CD4-positive, alpha-beta T cell (primary cell): ENCODE measurements around the gene AUTS2. TPM values are rescaled to one million over a fixed set of nuclear protein-coding genes. Genes with fewer than 3 reads are reported as not detected.

ENCODE experiments used
- ATAC-seq: fragments of 200-7000 bp; cut with Tn5 transposase; one replicate; pipeline ENCODE4 v1.10.0; 2022; ENCODE audit warnings: mild to moderate bottlenecking; ENCODE audit not compliant: poor library complexity
- CTCF ChIA-PET: fragments of 350-600 bp; sonication (Branson Sonifier 250); formaldehyde crosslinking; loops from one replicate; lab custom pipeline; 2021; ENCODE audit warnings: antibody characterized with exemption, inconsistent platforms; lab: Charles Lee
- POLR2A ChIA-PET: fragments of 350-600 bp; sonication (Branson Sonifier 250); formaldehyde crosslinking; loops from one replicate; lab custom pipeline; 2021; ENCODE audit warnings: antibody characterized with exemption, inconsistent platforms; lab: Charles Lee
- DNase-seq, 14 experiments: peaks; one replicate each; pipeline ENCODE4 v3.0.0-alpha.2; 2013 to 2020; ENCODE audit warnings: mixed read lengths in 2 of 14
- H3K27ac ChIP-seq, 2 donors: one replicate each; pipeline versions ENCODE4 v1.5.1 to v1.7.0; 2013; ENCODE audit warnings: low read length in 2 of 2, low read depth in 1 of 2, mild to moderate bottlenecking in 1 of 2
- H3K27me3 ChIP-seq, 2 experiments: 1 replicate in 1 of 2; 2 replicates in 1 of 2; pipeline versions ENCODE4 v1.6.1 to v1.7.0; 2013; ENCODE audit warnings: low read length in 2 of 2, control low read depth in 1 of 2, mild to moderate bottlenecking in 1 of 2, moderate library complexity in 1 of 2; ENCODE audit not compliant: insufficient read depth in 2 of 2, control insufficient read depth in 1 of 2
- H3K36me3 ChIP-seq: one replicate; pipeline ENCODE4 v1.6.1; 2013; ENCODE audit warnings: low read length, control low read depth; ENCODE audit not compliant: insufficient read depth
- H3K4me1 ChIP-seq: one replicate; pipeline ENCODE4 v1.6.1; 2013; ENCODE audit warnings: low read length, control low read depth; ENCODE audit not compliant: insufficient read depth
- H3K4me3 ChIP-seq: one replicate; pipeline ENCODE4 v1.5.1; 2013; ENCODE audit warnings: mild to moderate bottlenecking, low read length, moderate library complexity
- H3K9me3 ChIP-seq, 2 experiments: 1 replicate in 1 of 2; 2 replicates in 1 of 2; pipeline versions ENCODE4 v1.6.1 to v1.7.0; 2013; ENCODE audit warnings: low read length in 2 of 2, mild to moderate bottlenecking in 2 of 2, control low read depth in 1 of 2, moderate library complexity in 1 of 2; ENCODE audit not compliant: control insufficient read depth in 1 of 2, insufficient read depth in 1 of 2
- H3K27ac Mint-ChIP-seq: one replicate; pipeline ENCODE4 v1.8.0; 2020; ENCODE audit warnings: mixed read lengths
- H3K27me3 Mint-ChIP-seq: one replicate; pipeline ENCODE4 v1.8.0; 2021; ENCODE audit warnings: mixed read lengths
- H3K36me3 Mint-ChIP-seq: one replicate; pipeline ENCODE4 v1.8.0; 2021; ENCODE audit warnings: low read depth, mixed read lengths
- H3K4me1 Mint-ChIP-seq: one replicate; pipeline ENCODE4 v1.8.0; 2021; ENCODE audit warnings: low read depth, mixed read lengths
- H3K4me3 Mint-ChIP-seq: one replicate; pipeline ENCODE4 v1.8.0; 2020; ENCODE audit warnings: mild to moderate bottlenecking, mixed read lengths
- H3K9me3 Mint-ChIP-seq: one replicate; pipeline ENCODE4 v1.8.0; 2020; ENCODE audit warnings: mixed read lengths
- CTCF ChIP-seq: fragments of 200-600 bp; IDR thresholded peaks from one replicate; pipeline ENCODE4 v1.8.0; 2022; ENCODE audit warnings: antibody characterized with exemption, mild to moderate bottlenecking
- intact Hi-C, 2 experiments: fragments of 100-400 bp; cut with DNase I in 1 of 2; cut with micrococcal nuclease in 1 of 2; formaldehyde crosslinking; loops; one replicate each; pipeline versions ENCODE4 v1.15.1 to v1.9.0; 2023 to 2025; cut with DNase I, micrococcal nuclease
- total RNA-seq, 174 experiments: library from RNA in 2 of 174; stranded (reverse) in 2 of 174; gene quantifications; one replicate each; pipeline ENCODE4 v1.2.3 and lab custom pipeline; 2021 to 2026

AUTS2 gene
- total RNA-seq, 2 experiments from 2014 or later = 43.6 to 47.6 TPM

- no peak overlapping the region for H3K27ac ChIP-seq
- intact Hi-C loops = no loop called here
Observed at GRCh38 chr7:70439651-70440050, 841.4 kb downstream of the AUTS2 start.

GRCh38 chr7:70446448-70447143, 848.3 kb downstream of the AUTS2 start:
- ATAC-seq (no peak), DNase-seq (no peak)
- Histone ChIP-seq H3K27ac (no peak overlapping the region), H3K9me3 (peaks cover 0 to 4% of the 10 kb centered on the region in 2 experiments), H3K27me3 (no peaks in the 10 kb centered on the region), H3K4me1 (no peaks in the 10 kb centered on the region), H3K4me3 (no peak overlapping the region), H3K36me3 (no peaks in the 10 kb centered on the region)
- ChIA-PET CTCF (no interaction called here), POLR2A (no interaction called here)
- H3K36me3 Mint-ChIP-seq = no peaks in the 10 kb centered on the region
- no peak overlapping the region for H3K4me3 Mint-ChIP-seq
- H3K4me1 Mint-ChIP-seq = no peaks in the 10 kb centered on the region
- H3K27me3 Mint-ChIP-seq = no peaks in the 10 kb centered on the region
- TF ChIP-seq CTCF = no peak
- no peak overlapping the region for H3K27ac Mint-ChIP-seq
- no peaks in the 10 kb centered on the region for H3K9me3 Mint-ChIP-seq
- intact Hi-C loops = no loop called here

More at GRCh38 chr7:70439651-70440050, 841.4 kb downstream of the AUTS2 start:
- no peaks in the 10 kb centered on the region for H3K27me3 Mint-ChIP-seq
- Histone ChIP-seq H3K27me3 (no peaks in the 10 kb centered on the region), H3K9me3 (no peaks in the 10 kb centered on the region), H3K4me3 (no peak overlapping the region), H3K4me1 (no peaks in the 10 kb centered on the region), H3K36me3 (no peaks in the 10 kb centered on the region)
- ChIA-PET CTCF (no interaction called here), POLR2A (no interaction called here)
- TF ChIP-seq CTCF = no peak
- no peak for DNase-seq
- no peak for ATAC-seq
- no peak overlapping the region for H3K27ac Mint-ChIP-seq
- no peaks in the 10 kb centered on the region for H3K9me3 Mint-ChIP-seq
- no peak overlapping the region for H3K4me3 Mint-ChIP-seq
- H3K36me3 Mint-ChIP-seq = no peaks in the 10 kb centered on the region
- peaks cover 9% of the 10 kb centered on the region for H3K4me1 Mint-ChIP-seq

- Mint-ChIP-seq H3K4me1 (no peaks in the 10 kb centered on the region), H3K27me3 (no peaks in the 10 kb centered on the region), H3K4me3 (no peak overlapping the region), H3K9me3 (no peaks in the 10 kb centered on the region), H3K36me3 (no peaks in the 10 kb centered on the region), H3K27ac (no peak overlapping the region)
- no peak overlapping the region for H3K4me3 ChIP-seq
- no peaks in the 10 kb centered on the region for H3K27me3 ChIP-seq
- H3K36me3 ChIP-seq = no peaks in the 10 kb centered on the region
- no peak overlapping the region for H3K27ac ChIP-seq
- TF ChIP-seq CTCF = no peak
- H3K9me3 ChIP-seq = peaks cover 0 to 4% of the 10 kb centered on the region in 2 experiments
- no peak for ATAC-seq
- POLR2A ChIA-PET = no interaction called here
- no peaks in the 10 kb centered on the region for H3K4me1 ChIP-seq
- intact Hi-C loops = no loop called here
- DNase-seq = no peak
- CTCF ChIA-PET = no interaction called here
Observed at GRCh38 chr7:70448312-70448906, 850.1 kb downstream of the AUTS2 start.
